AG09309 (cell line): Measurements from ENCODE around the gene PAFAH1B1.
"Not testable (repeated sequence)": the region's sequence is repeated elsewhere in the genome, so short reads cannot be mapped to it uniquely, and the experiment has no call there.

ENCODE experiments used
- DNase-seq: peaks from one replicate; pipeline ENCODE4 v3.0.0-alpha.2; 2010; ENCODE audit warnings: low read depth
- H3K4me3 ChIP-seq: 2 replicates; pipeline ENCODE4 v1.5.1; 2011; ENCODE audit warnings: mild to moderate bottlenecking, low read depth, low read length, moderate library complexity; ENCODE audit not compliant: control insufficient read depth
- CTCF ChIP-seq: IDR thresholded peaks from 2 replicates; pipeline ENCODE4 v1.5.1; 2011; ENCODE audit warnings: mild to moderate bottlenecking, low read depth, low read length, inconsistent platforms; ENCODE audit not compliant: insufficient read depth, control insufficient read depth; ENCODE audit errors: missing control alignments

PAFAH1B1 gene

DNA sequence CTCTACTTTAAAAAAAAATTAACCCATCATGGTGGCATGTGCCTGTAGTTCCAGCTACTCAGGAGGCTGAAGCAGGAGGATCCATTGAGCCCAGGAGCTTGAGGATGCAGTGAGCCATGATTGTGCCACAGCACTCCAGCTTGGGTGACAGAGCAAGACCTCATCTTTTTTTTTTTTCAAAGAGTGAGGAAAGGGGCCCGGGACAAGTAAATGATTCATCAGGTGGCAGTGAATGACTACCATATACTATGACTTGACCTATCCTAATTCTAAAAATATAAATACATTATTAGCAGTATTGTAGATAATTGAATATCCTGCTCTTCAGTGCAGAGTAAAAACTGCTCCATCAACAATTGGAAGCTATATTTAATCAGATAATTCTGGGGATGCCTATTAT lies 62.8 kb downstream of the PAFAH1B1 start:
- no peak for TF ChIP-seq CTCF
- no peak for DNase-seq
- no peak overlapping the region for H3K4me3 ChIP-seq

GRCh38 chr17:2659337-2659736 lies 65.9 kb downstream of the PAFAH1B1 start:
- not testable (repeated sequence) for DNase-seq

GRCh38 chr17:2660410-2660809 lies 67.0 kb downstream of the PAFAH1B1 start:
- DNase-seq, H3K4me3 ChIP-seq: not testable (repeated sequence)

More at GRCh38 chr17:2659337-2659736, 65.9 kb downstream of the PAFAH1B1 start:
- H3K4me3 ChIP-seq = not testable (repeated sequence)

- DNase-seq = no peak
- no peak overlapping the region for H3K4me3 ChIP-seq
- TF ChIP-seq CTCF = no peak
These were observed 78.6 kb downstream of the PAFAH1B1 start for GRCh38 chr17:2672026-2672425.

- not testable (repeated sequence) for DNase-seq, H3K4me3 ChIP-seq
These were observed 85.8 kb downstream of the PAFAH1B1 start for GRCh38 chr17:2679247-2679646.

- no peak for TF ChIP-seq CTCF
- no peak for DNase-seq
- H3K4me3 ChIP-seq = no peak overlapping the region
These were observed 87.5 kb downstream of the PAFAH1B1 start for GRCh38 chr17:2680961-2681360.

DNA sequence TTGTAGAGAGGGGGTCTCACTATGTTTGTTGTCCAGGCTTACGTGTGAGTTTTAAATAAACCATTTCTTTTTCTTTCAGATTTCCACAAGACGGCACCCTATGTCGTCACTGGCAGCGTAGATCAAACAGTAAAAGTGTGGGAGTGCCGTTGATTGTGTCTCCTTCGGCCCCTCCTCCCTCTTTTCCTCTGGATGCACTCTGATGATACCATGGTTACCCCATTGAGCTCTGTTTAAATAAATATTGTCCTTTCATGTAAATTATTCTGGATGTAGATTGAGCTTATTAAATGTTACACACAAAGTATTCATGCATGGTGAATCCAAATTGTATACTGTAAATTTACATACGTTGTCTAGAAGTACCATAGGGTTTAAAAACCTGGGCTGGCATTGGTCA lies 88.2 kb downstream of the PAFAH1B1 start:
- DNase-seq = no peak
- no peak overlapping the region for H3K4me3 ChIP-seq
- TF ChIP-seq CTCF = no peak

DNA sequence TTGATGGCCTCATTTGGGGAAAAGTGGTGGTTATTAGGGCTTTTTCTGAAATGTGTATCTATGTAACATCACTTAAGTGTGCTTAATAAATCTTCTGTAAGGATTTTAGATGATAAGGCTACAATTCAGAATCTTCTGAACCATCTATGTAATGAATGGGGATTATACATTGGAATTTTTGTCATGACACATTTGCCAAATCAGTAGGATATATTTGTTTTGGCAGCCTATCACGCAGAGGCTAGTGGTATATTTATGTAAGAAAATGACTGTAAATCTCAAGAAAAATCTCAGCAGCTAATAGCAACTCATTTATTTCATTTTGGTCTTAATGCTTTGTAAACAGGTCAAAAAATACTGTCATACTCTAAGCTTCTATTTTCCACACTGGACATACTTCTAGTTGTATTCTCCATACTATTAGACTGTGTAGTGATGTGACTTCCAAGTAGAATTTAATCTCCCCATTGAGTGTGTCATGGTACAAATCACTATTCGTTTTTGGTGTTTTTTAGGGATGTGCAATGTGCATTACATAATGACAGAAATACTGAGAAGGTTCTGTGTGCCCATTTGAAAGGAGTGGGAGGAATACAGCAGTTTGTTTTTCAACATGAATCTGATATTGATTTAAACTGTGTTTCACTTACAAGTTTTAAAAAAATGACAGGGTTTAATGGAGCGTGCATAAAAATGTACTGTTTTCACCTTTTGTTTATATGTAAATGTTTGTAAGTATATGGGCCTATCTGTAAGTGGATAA lies 88.9 kb downstream of the PAFAH1B1 start:
- DNase-seq = no peak
- no peak overlapping the region for H3K4me3 ChIP-seq
- TF ChIP-seq CTCF = no peak
